GM19351 (cell line): ENCODE results near the gene ZNF326.

ENCODE experiments used
- ATAC-seq: cut with Tn5 transposase; IDR thresholded peaks from one replicate; pipeline ENCODE4 v1.9.1; 2021; ENCODE audit warnings: mild to moderate bottlenecking, moderate library complexity; ENCODE audit not compliant: unreplicated experiment

The ZNF326 gene

GRCh38 chr1:89994805-89995597 lies at the start of gene ZNF326:
TSS of gene ZNF326 (plus strand) at chr1:89995110. CDS start at chr1:89995258, 148 bp downstream.
- peak; percentile 94 for ATAC-seq

DNA sequence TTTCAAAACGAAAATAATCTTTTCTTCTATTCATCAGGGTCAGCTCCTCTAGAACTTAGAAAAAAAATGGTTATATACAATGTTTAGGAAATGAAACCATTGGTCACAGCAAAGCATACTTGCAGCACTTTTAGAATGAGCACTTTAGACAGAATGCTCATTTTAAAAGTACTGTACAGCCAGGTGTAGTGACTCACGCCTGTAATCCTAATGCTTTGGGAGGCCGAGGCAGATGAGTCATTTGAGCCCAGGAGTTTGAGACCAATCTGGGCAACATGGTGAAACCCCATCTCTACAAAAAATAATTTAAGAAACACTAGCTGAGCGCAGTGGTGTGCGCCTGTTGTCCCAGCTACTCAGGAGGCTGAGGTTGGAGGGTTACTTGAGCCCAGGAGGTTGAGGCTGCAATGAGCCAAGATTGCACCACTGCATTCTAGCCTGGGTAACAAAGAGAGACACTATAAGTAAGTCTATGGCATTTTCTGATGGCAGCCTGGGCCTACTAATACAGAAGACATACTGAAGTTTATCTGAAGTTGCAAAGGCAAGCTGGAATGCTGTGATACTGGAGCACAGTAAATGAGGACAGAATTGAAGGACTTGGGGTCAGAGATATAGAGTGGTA lies 48.9 kb upstream of the ZNF326 start:
- ATAC-seq = peak; percentile 88

GRCh38 chr1:89946532-89946931 lies 48.4 kb upstream of the ZNF326 start:
- no peak for ATAC-seq

GRCh38 chr1:89948722-89949345 lies 46.1 kb upstream of the ZNF326 start:
- ATAC-seq = no peak

- ATAC-seq = no peak
These were observed 44.8 kb upstream of the ZNF326 start for GRCh38 chr1:89949991-89950624.

GRCh38 chr1:89950703-89951102 lies 44.2 kb upstream of the ZNF326 start:
- ATAC-seq = no peak

- ATAC-seq = no peak
These were observed 42.9 kb upstream of the ZNF326 start for GRCh38 chr1:89951766-89952604.

- ATAC-seq = no peak
These were observed 42.2 kb upstream of the ZNF326 start for GRCh38 chr1:89952605-89953130.

GRCh38 chr1:89953131-89953626 lies 41.7 kb upstream of the ZNF326 start:
- peak; percentile 70 for ATAC-seq

- no peak for ATAC-seq
These were observed 41.0 kb upstream of the ZNF326 start for GRCh38 chr1:89953929-89954328.

DNA sequence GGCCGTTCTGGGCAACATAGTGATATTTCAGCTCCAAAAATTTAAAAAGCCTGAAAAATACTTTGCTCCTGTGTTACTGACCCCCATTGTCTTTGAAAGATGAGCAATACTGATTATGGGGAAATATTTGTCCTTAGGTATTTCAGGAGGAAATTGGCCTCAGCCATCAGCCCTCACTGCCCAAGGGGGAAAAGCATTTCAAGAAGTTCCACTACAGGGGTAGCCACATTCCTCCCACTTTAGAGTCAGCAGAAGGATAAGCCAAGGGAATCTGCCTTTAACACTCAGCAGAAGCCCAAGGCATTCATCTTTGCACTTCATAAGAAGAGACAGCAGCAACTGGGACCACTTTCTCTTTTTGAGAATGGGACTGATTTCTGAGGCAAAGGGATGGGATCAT lies 40.5 kb upstream of the ZNF326 start:
- no peak for ATAC-seq

DNA sequence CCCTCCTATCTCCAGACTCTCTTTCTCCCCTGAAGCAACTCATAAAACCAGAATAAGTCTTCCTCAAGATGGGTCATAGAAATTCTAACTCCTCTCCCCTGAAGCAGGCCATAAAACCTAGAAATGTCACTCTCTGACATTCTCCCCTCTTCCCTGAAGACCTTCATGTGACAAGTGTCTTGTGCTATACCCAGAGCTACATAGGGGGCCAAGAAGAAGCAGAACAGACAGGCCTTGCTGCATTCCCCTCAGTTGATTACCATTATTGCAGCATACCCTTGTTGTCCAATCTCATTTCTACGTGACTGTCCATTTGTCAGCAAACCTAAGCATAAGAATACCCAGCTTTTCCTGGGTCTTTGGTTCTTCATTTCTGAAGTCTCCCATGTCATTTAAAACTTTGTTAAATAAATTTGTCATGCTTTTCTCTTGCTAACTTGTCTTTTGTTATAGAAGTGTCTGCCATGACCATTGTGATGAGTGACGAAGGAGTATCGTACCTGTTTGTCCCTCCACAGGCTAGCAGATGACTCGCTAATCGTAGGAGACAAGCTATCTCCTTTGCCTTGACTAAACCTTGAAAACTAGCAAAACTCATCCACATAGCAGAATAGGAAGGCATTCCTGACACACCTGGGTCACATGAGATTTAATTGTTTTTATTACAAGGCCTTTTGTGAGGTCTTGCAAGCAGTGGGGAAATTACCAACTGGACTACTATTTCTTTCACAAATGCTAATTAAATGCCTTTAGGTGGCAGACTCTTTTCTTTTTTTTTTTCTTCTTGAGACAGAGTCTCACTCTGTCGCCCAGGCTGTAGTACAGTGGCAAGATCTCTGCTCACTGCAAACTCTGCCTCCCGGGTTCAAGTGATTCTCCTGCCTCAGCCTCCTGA lies 39.4 kb upstream of the ZNF326 start:
- ATAC-seq = no peak

DNA sequence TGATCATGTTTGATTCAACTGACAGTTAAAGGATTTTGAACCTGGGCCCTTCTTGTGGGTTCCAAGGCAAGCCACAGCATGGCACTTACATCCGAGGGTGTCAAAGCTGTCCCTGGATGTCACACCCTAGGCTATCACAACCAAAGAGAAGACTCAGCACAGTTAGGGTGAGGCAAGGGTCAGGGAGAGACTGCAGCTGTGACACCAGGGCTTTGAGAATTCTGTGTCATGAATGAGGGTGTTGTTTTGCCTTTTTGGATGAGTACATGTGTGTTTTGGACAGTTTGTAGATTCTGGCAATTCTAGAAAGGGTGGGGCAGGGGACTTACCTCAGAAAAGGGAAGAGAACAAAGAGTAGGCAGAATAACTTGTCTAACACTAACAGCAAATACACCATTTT lies 37.8 kb upstream of the ZNF326 start:
- ATAC-seq = no peak

- ATAC-seq = no peak
These were observed 35.9 kb upstream of the ZNF326 start for GRCh38 chr1:89958851-89959654.

GRCh38 chr1:89959719-89960118 lies 35.2 kb upstream of the ZNF326 start:
- no peak for ATAC-seq

GRCh38 chr1:89962024-89962741 lies 32.7 kb upstream of the ZNF326 start:
- no peak for ATAC-seq

GRCh38 chr1:89962742-89963075 lies 32.2 kb upstream of the ZNF326 start:
- ATAC-seq = no peak
